Activated T-cell treated with anti-CD3 and anti-CD28 coated beads, Interleukin-2, amount 50 U/mL, for 1 hour (primary cell): ENCODE results near the gene SREK1.

Experiments used
- DNase-seq: peaks from one replicate; pipeline ENCODE4 v3.0.0-alpha.2; 2020

SREK1 gene

DNA sequence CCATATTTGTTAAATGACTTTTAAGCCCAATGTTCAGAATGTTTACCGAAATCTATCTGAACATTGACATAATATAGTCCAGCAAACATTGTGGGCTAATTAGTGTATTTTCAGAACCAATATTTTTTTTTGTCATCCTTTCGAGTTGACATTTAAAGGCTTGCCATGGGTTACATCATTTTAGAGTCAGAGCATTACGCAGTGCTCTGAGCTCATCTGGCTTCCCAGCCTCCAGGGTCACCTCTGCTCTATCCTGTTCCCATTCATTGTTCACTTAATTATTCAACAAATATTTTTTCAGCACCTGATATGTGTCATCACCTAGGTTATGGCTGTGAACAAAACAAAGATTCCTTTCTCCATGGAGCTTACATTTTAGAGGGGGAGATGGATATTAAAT, 80.2 kb downstream of the SREK1 start:
- no peak for DNase-seq

- no peak for DNase-seq
Observed at GRCh38 chr5:66224773-66225553, 80.9 kb downstream of the SREK1 start.

GRCh38 chr5:66230551-66230950, 86.5 kb downstream of the SREK1 start:
- DNase-seq, result no peak

- DNase-seq, result no peak
Observed at GRCh38 chr5:66231508-66231907, 87.4 kb downstream of the SREK1 start.

DNA sequence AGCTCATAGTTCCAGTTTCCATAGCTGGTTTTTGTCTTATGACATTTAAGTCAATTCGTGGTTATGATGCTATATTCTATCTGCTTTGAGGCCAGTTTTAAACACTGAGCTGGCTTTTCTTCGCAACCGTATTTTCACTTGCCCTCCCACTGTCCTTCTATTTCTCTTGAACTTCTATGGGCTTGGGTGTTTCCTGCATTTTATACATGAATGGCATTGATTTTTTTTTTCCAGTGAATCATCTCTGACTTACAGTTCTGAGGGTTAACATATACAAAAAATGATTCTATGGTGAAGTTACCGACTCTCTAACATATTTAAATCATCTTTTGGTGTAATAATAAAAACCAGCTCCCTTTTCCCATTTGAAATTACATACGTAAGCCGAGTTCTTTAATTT, 88.2 kb downstream of the SREK1 start:
- no peak for DNase-seq

GRCh38 chr5:66232706-66233445, 88.8 kb downstream of the SREK1 start:
- no peak for DNase-seq
